Gastroesophageal sphincter (tissue), 4 donors: ENCODE measurements around the gene ZNF783. TPM values are rescaled to one million over a fixed set of nuclear protein-coding genes. Genes with fewer than 3 reads are reported as not detected.
A peak's percentile ranks its signal among the peaks of the same experiment; 100 is the strongest.

Experiments used
- ATAC-seq: fragments of 150-250 bp; one replicate; pipeline ENCODE4 v1.9.1; 2016; ENCODE audit warnings: mild to moderate bottlenecking, moderate library complexity
- H3K27ac ChIP-seq, 4 donors: fragments of 200-600 bp; sonication (generic) in 3 of 4; 1 replicate in 3 of 4; 2 replicates in 1 of 4; pipeline ENCODE4 v1.5.1; 2016 to 2019
- H3K27me3 ChIP-seq: fragments of 200-600 bp; sonication (generic); one replicate; pipeline ENCODE4 v1.5.1; 2019
- H3K36me3 ChIP-seq, 2 donors: fragments of 200-600 bp; sonication (generic); one replicate each; pipeline ENCODE4 v1.5.1; 2019; ENCODE audit warnings: control low read depth in 1 of 2
- H3K4me1 ChIP-seq, 3 donors: fragments of 200-600 bp; sonication (generic); 1 replicate in 2 of 3; 2 replicates in 1 of 3; pipeline ENCODE4 v1.5.1; 2016 to 2019; ENCODE audit warnings: control low read depth in 2 of 3
- H3K4me3 ChIP-seq, 2 donors: fragments of 200-600 bp; sonication (generic); one replicate each; pipeline ENCODE4 v1.5.1; 2019; ENCODE audit warnings: mild to moderate bottlenecking in 1 of 2, moderate library complexity in 1 of 2
- H3K9me3 ChIP-seq, 3 donors: fragments of 200-600 bp; sonication (generic); one replicate each; pipeline ENCODE4 v1.5.1; 2017 to 2019; ENCODE audit warnings: control low read depth in 2 of 3
- EP300 ChIP-seq: sonication (generic); formaldehyde crosslinking; IDR thresholded peaks from one replicate; pipeline ENCODE4 v1.6.1; 2017; ENCODE audit warnings: antibody characterized with exemption, mild to moderate bottlenecking
- POLR2A ChIP-seq, 2 donors: fragments of 450-650 bp; IDR thresholded peaks; one replicate each; pipeline ENCODE4 v1.6.1; 2017; ENCODE audit warnings: antibody characterized with exemption in 2 of 2, mild to moderate bottlenecking in 2 of 2, moderate library complexity in 1 of 2
- POLR2AphosphoS5 ChIP-seq: sonication (generic); formaldehyde crosslinking; IDR thresholded peaks from one replicate; pipeline ENCODE4 v1.6.1; 2017; ENCODE audit warnings: antibody characterized with exemption
- WGBS, 2 donors: methylation state at CpG; one replicate each; pipeline ENCODE4 v1.1.5; 2018; ENCODE audit warnings: low coverage in 1 of 2; 5-methylcytosine and 5-hydroxymethylcytosine counted together
- total RNA-seq, 4 donors: library from RNA; depleted of rRNA; stranded (reverse); fragments of >200 nt; gene quantifications; one replicate each; pipeline ENCODE4 v1.1.0, GENCODE V29; 2016
- TF ChIP-seq, protein P1 (sequence below), 4 experiments: fragments of 200-600 bp in 2 of 4; fragments of 450-650 bp in 2 of 4; sonication (generic) in 1 of 4; IDR thresholded peaks; one replicate each; pipeline ENCODE4 v1.5.1; 2017 to 2019; ENCODE audit warnings: antibody characterized with exemption in 4 of 4, mild to moderate bottlenecking in 2 of 4, moderate library complexity in 2 of 4

The ZNF783 gene
- total RNA-seq, result 10 to 100 TPM in 3 of 4 donors, 1 to 10 TPM in 1; 8.5 to 17.0 (median 13.1) TPM

DNA sequence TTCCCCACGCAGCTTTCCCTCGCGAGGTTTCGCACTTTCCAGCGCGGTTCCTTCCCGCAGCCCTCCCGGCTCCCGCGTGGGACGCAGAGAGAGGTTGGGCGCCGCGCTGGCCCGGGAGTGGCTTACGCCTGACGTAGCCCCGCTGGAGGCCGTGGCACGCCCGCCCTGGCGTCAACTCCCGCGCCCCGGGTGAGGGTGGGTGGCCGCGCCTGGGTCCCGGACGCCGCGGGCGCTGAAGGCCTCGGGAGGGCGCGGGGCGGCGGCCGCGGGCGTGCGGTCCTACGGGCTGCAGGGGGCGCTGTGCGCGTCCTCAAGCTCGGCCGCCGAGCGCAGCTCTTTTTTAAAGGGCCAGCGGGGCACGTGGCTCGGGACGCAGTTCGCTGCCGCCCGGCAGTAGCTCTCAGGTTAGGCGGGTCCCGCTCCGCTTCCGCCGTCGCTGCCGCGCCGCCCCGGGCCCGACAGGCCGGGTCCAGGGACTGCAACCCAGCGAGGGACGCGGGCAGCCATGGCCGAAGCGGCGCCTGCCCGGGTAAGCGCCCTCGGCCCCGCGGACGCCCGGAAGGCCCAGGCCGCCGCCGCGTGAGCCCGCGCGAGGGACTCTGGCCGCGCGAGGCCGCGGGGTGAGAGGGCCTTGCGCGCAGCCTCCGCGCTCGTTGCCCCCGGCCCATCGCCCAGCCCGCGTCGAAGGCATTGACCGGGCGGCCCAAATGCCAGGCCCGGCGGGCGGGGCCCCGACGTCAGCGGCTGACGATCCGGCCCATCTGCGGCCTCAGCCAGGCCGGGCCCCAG lies at the start of gene ZNF783:
Gene ZNF783, plus strand, starts transcription at position 368 of the 789 bp plus-strand sequence. Its CDS starts 138 bp downstream, at position 506.
- H3K36me3 ChIP-seq, result peaks cover 0 to 22% of the 10 kb centered on the region in 2 donors
- H3K27ac ChIP-seq, result peak within 1 kb of the TSS; percentile 60 to 95 (median 91)
- H3K27me3 ChIP-seq, result no peaks in the 10 kb centered on the region
- TF ChIP-seq POLR2AphosphoS5 (peak; percentile 58), POLR2A (IDR thresholded peaks at IDR 0.05) (peak; percentile 52), EP300 (no peak)
- TF ChIP-seq, protein P1, sequence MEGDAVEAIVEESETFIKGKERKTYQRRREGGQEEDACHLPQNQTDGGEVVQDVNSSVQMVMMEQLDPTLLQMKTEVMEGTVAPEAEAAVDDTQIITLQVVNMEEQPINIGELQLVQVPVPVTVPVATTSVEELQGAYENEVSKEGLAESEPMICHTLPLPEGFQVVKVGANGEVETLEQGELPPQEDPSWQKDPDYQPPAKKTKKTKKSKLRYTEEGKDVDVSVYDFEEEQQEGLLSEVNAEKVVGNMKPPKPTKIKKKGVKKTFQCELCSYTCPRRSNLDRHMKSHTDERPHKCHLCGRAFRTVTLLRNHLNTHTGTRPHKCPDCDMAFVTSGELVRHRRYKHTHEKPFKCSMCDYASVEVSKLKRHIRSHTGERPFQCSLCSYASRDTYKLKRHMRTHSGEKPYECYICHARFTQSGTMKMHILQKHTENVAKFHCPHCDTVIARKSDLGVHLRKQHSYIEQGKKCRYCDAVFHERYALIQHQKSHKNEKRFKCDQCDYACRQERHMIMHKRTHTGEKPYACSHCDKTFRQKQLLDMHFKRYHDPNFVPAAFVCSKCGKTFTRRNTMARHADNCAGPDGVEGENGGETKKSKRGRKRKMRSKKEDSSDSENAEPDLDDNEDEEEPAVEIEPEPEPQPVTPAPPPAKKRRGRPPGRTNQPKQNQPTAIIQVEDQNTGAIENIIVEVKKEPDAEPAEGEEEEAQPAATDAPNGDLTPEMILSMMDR (IDR thresholded peaks at IDR 0.05), result peak in 3 of 4 experiments; percentile 88 to 94 (median 91)
- H3K4me1 ChIP-seq, result peaks cover 0 to 37% (median 6%) of the 10 kb centered on the region in 3 donors
- WGBS, 2 donors, result 0% methylated on average over 6 of the region's 115 CpGs; no CpG with 5 or more reads in 1 of the 2 donors
- no peaks in the 10 kb centered on the region for H3K9me3 ChIP-seq
- peak within 1 kb of the TSS; percentile 41 to 80 for H3K4me3 ChIP-seq
- peak; percentile 97 for ATAC-seq

DNA sequence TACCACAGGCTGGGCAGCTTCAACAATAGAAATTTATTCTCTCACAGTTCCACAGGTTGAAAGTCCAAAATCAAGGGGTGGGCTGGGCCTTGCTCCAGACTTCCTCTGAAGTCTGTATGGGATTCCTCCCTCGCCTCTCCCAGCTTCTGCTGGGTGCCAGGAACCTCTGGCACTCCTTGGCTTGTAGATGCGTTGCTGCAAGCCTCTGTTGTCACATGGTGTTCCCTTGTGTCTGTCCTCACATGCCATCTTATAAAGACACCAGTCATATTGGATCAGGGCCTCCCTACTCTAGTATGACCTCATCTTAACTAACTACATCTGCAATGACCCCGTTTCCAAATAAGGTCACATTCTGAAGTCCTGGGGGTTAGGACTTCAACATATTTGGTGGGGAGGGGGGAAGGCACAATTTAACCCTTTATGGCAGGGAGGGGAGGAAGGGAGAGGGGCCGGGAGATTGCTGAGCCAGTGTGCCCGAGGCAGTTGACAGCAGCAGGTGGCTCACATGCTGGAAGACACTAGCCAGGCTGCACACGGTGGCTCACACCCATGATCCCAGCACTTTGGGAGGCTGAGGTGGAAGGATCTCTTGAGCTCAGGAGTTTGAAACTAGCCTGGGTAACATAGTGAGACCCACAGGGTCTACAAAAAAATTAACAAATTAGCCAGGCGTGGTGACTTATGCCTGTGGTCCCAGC lies 47.8 kb upstream of the ZNF783 start:
- no peak overlapping the region for H3K4me3 ChIP-seq
- H3K36me3 ChIP-seq, result peaks cover 0 to 100% of the 10 kb centered on the region in 2 donors
- no peaks in the 10 kb centered on the region for H3K27me3 ChIP-seq
- TF ChIP-seq, protein P1 (IDR thresholded peaks at IDR 0.05), result no peak
- TF ChIP-seq POLR2AphosphoS5 (no peak), POLR2A (IDR thresholded peaks at IDR 0.05) (no peak), EP300 (no peak)
- ATAC-seq, result no peak
- no peaks in the 10 kb centered on the region for H3K9me3 ChIP-seq
- no peaks in the 10 kb centered on the region for H3K4me1 ChIP-seq
- no peak overlapping the region for H3K27ac ChIP-seq
- 42 to 60% methylated on average over 2 to 4 of the region's 7 CpGs for WGBS, 2 donors

GRCh38 chr7:149216402-149216801 lies 45.6 kb upstream of the ZNF783 start:
- no peak for TF ChIP-seq POLR2A (IDR thresholded peaks at IDR 0.05)
- no peak for TF ChIP-seq POLR2AphosphoS5
- TF ChIP-seq, protein P1 (IDR thresholded peaks at IDR 0.05), result no peak
- TF ChIP-seq EP300, result no peak
- Histone ChIP-seq H3K9me3 (no peaks in the 10 kb centered on the region), H3K27me3 (no peaks in the 10 kb centered on the region), H3K4me1 (no peaks in the 10 kb centered on the region), H3K36me3 (peaks cover 0 to 100% of the 10 kb centered on the region in 2 donors), H3K4me3 (no peak overlapping the region), H3K27ac (no peak overlapping the region)
- 72 to 100% methylated on average over 1 to 2 of the region's 2 CpGs for WGBS, 2 donors
- ATAC-seq, result no peak

DNA sequence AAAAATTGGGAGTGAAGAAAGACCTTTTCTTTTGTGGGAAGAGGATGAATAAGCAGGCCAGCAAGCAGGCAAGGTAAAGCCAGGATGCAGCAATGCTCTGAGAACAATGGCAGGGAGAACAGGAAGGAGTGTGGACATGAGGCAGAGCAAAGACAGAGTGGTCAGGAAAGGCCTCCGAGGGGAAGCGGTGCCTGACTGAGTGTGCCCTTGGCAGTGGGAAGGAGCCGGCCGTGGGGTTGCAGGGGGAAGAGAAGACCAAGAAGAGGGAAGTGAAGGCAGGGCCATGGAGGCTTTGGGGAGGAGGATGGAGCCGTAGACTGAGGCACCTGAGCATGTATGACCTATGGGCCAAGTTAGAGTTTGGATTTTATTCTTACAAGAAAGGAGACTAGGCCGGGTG lies 44.4 kb upstream of the ZNF783 start:
- H3K27ac ChIP-seq, result no peak overlapping the region
- TF ChIP-seq EP300 (no peak), POLR2AphosphoS5 (no peak), POLR2A (IDR thresholded peaks at IDR 0.05) (no peak)
- TF ChIP-seq, protein P1 (IDR thresholded peaks at IDR 0.05), result no peak
- peaks cover 0 to 100% of the 10 kb centered on the region in 2 donors for H3K36me3 ChIP-seq
- 89% methylated on average over 6 of the region's 6 CpGs; no CpG with 5 or more reads in 1 of the 2 donors for WGBS, 2 donors
- no peaks in the 10 kb centered on the region for H3K9me3 ChIP-seq
- H3K27me3 ChIP-seq, result no peaks in the 10 kb centered on the region
- H3K4me3 ChIP-seq, result no peak overlapping the region
- no peak for ATAC-seq
- H3K4me1 ChIP-seq, result no peaks in the 10 kb centered on the region
